Spleen (tissue), 11 donors: ENCODE data around the gene TRHDE. TPM values are rescaled to one million over a fixed set of nuclear protein-coding genes. Genes with fewer than 3 reads are reported as not detected.

Experiments used
- DNase-seq: peaks from one replicate; pipeline ENCODE4 v3.0.0-alpha.2; 2020
- H3K27ac ChIP-seq, 8 donors: fragments of 200-600 bp; sonication (generic) in 7 of 8; 1 replicate in 4 of 8; 2 replicates in 4 of 8; pipeline versions ENCODE4 v1.5.0 to v1.8.0; 2016 to 2021; ENCODE audit warnings: inconsistent platforms in 4 of 8, mild to moderate bottlenecking in 4 of 8, moderate library complexity in 1 of 8
- H3K27me3 ChIP-seq, 7 donors: fragments of 200-600 bp; sonication (generic) in 6 of 7; replicated peaks in 1 of 7; 1 replicate in 4 of 7; 2 replicates in 3 of 7; pipeline versions ENCODE4 v1.5.0 to v1.8.0; 2016 to 2021; ENCODE audit warnings: inconsistent platforms in 3 of 7, mild to moderate bottlenecking in 1 of 7
- H3K36me3 ChIP-seq, 6 donors: fragments of 200-600 bp; sonication (generic) in 5 of 6; 1 replicate in 4 of 6; 2 replicates in 2 of 6; pipeline versions ENCODE4 v1.5.0 to v1.8.0; 2016 to 2021; ENCODE audit warnings: inconsistent platforms in 2 of 6
- H3K4me1 ChIP-seq, 6 donors: fragments of 200-600 bp; sonication (generic) in 5 of 6; 1 replicate in 3 of 6; 2 replicates in 3 of 6; pipeline versions ENCODE4 v1.5.0 to v1.8.0; 2016 to 2021; ENCODE audit warnings: inconsistent platforms in 3 of 6
- H3K4me3 ChIP-seq, 8 donors: fragments of 200-600 bp; sonication (generic) in 7 of 8; 1 replicate in 4 of 8; 2 replicates in 4 of 8; pipeline versions ENCODE4 v1.5.0 to v1.8.0; 2016 to 2021; ENCODE audit warnings: inconsistent platforms in 4 of 8, mild to moderate bottlenecking in 4 of 8, moderate library complexity in 2 of 8
- H3K9me3 ChIP-seq, 8 donors: fragments of 200-600 bp; sonication (generic) in 7 of 8; 1 replicate in 4 of 8; 2 replicates in 4 of 8; pipeline versions ENCODE4 v1.5.0 to v1.8.0; 2016 to 2021; ENCODE audit warnings: inconsistent platforms in 4 of 8
- POLR2A ChIP-seq, 3 donors: fragments of 450-650 bp; IDR thresholded peaks; one replicate each; pipeline ENCODE4 v1.5.1; 2017; ENCODE audit warnings: antibody characterized with exemption in 3 of 3, mild to moderate bottlenecking in 1 of 3
- POLR2AphosphoS5 ChIP-seq, 3 donors: sonication (generic); formaldehyde crosslinking; IDR thresholded peaks; one replicate each; pipeline ENCODE4 v1.5.1; 2017; ENCODE audit warnings: antibody characterized with exemption in 3 of 3
- WGBS, 5 donors: extraction: QIAGEN DNeasy Blood & Tissue Kit in 3 of 5; methylation state at CpG; one replicate each; pipeline versions ENCODE4 v1.1.5 to v1.1.7; 2013 to 2018; 5-methylcytosine and 5-hydroxymethylcytosine counted together
- intact Hi-C: fragments of 100-400 bp; cut with DNase I; formaldehyde crosslinking; loops from one replicate; pipeline ENCODE4 v1.15.0; 2023; ENCODE audit warnings: low total_unique reads
- polyA plus RNA-seq, 3 donors: library from polyadenylated mRNA; stranded (reverse); fragments of 200-250 nt; gene quantifications; one replicate each; pipeline ENCODE4 v1.2.1, GENCODE V29; 2013
- total RNA-seq, 7 donors: library from RNA; depleted of rRNA in 3 of 7; stranded (reverse); fragments of >200 nt in 3 of 7; fragmentation: NEBNext Ultra II Directional in 4 of 7; extraction: Animal tissue kit (Norgen Biotek cat#: 25700) in 4 of 7; gene quantifications; one replicate each; pipeline versions ENCODE4 v1.1.0 to v1.2.1, GENCODE V29; 2016 to 2021
- TF ChIP-seq, protein P1 (sequence below), 11 experiments: fragments of 200-600 bp in 7 of 11; fragments of 450-650 bp in 4 of 11; sonication (generic) in 4 of 11; IDR thresholded peaks in 8 of 11; conservative IDR thresholded peaks in 3 of 11; 1 replicate in 7 of 11; 2 replicates in 4 of 11; pipeline versions ENCODE4 v1.4.0 to v1.8.0; 2016 to 2021; ENCODE audit warnings: antibody characterized with exemption in 11 of 11, inconsistent platforms in 4 of 11, mild to moderate bottlenecking in 1 of 11
- donor health status: healthy with polysubstance abuse.
- donor health status: DM: no; HTN: no; CAD: no; lungs with moderate emphysema.
- donor health status: DM: no; HTN: no; CAD: no.
- donor health status: Bipolar disorder and iron deficiency.
- donor health status: healthy.
- donor health status: DM: no; HTN: no; CAD: no.
- donor health status: DM: yes; HTN: yes; CAD: no.

The TRHDE gene
- total and polyA plus RNA-seq, 10 donors, result 0.26 to 32.7 (median 16.3) TPM

DNA sequence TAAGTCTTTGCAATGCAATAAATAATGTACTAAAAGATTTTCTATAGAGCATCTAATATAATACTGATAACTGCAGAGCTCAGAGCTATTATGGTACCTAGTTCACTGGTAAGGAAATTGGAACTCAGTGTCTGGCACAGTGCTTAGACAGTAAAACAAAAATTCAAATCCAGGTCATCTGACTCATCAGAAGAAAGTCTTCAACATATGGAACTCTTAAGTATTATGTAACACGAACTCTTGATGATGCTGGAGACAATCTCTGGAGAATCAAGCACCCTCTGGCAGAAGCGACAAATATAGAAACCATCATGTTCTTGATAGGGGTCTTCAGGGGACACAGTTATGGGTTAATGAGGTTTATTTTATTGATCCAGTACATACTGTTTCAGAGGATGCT, 37.3 kb upstream of the TRHDE start:
- WGBS, 5 donors, result 62 to 82% (median 73%) methylated on average over 2 of the region's 2 CpGs
- intact Hi-C loops, result no loop called here
- Histone ChIP-seq H3K4me1 (no peaks in the 10 kb centered on the region), H3K27ac (no peak overlapping the region), H3K36me3 (no peaks in the 10 kb centered on the region), H3K9me3 (peaks cover 0 to 8% (median 0%) of the 10 kb centered on the region in 8 donors), H3K27me3 (no peaks in the 10 kb centered on the region), H3K4me3 (no peak overlapping the region)
- no peak for DNase-seq
- TF ChIP-seq, protein P1, sequence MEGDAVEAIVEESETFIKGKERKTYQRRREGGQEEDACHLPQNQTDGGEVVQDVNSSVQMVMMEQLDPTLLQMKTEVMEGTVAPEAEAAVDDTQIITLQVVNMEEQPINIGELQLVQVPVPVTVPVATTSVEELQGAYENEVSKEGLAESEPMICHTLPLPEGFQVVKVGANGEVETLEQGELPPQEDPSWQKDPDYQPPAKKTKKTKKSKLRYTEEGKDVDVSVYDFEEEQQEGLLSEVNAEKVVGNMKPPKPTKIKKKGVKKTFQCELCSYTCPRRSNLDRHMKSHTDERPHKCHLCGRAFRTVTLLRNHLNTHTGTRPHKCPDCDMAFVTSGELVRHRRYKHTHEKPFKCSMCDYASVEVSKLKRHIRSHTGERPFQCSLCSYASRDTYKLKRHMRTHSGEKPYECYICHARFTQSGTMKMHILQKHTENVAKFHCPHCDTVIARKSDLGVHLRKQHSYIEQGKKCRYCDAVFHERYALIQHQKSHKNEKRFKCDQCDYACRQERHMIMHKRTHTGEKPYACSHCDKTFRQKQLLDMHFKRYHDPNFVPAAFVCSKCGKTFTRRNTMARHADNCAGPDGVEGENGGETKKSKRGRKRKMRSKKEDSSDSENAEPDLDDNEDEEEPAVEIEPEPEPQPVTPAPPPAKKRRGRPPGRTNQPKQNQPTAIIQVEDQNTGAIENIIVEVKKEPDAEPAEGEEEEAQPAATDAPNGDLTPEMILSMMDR (IDR thresholded peaks at IDR 0.05 in 8 of 11, conservative IDR thresholded peaks at IDR 0.05 in 3 of 11), result no peak
- TF ChIP-seq POLR2AphosphoS5 (IDR thresholded peaks at IDR 0.05) (no peak), POLR2A (IDR thresholded peaks at IDR 0.05) (no peak)

DNA sequence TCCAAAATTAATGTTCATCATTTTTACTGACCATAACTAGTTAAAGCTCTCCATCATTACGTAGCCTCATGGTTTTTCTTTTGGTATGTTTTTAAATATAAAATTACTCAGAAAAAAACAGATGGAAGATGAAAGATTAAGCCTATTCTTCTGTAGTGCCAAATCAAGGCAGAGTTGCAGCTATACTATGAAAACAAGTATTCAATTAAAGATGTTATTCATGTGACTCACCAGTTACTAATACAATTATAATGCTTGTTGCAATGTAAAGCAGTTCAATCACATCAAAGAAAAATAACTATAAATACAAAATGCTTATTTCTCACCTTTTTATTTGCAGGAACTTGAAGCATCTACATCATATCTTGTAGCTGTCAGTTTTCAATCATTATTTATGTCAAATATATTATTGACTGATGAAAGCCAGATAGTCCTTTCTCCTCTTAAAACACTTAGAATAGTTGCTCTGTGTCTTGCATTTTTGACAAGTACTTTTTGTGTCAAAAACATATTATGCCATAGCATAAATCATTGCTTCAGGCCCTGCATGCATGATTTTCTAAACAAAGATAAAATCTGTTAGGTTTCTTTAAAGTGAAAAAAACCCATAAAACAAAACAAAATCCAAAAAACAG, 36.0 kb upstream of the TRHDE start:
- Histone ChIP-seq H3K9me3 (peaks cover 0 to 8% (median 0%) of the 10 kb centered on the region in 8 donors), H3K27ac (no peak overlapping the region), H3K4me1 (no peaks in the 10 kb centered on the region), H3K27me3 (no peaks in the 10 kb centered on the region), H3K36me3 (no peaks in the 10 kb centered on the region), H3K4me3 (no peak overlapping the region)
- no peak for TF ChIP-seq POLR2AphosphoS5 (IDR thresholded peaks at IDR 0.05)
- TF ChIP-seq, protein P1 (IDR thresholded peaks at IDR 0.05 in 8 of 11, conservative IDR thresholded peaks at IDR 0.05 in 3 of 11), result no peak
- TF ChIP-seq POLR2A (IDR thresholded peaks at IDR 0.05), result no peak
- DNase-seq, result no peak
- intact Hi-C loops, result no loop called here
- 53 to 71% (median 66%) methylated on average over 1 of the region's 1 CpG for WGBS, 5 donors

DNA sequence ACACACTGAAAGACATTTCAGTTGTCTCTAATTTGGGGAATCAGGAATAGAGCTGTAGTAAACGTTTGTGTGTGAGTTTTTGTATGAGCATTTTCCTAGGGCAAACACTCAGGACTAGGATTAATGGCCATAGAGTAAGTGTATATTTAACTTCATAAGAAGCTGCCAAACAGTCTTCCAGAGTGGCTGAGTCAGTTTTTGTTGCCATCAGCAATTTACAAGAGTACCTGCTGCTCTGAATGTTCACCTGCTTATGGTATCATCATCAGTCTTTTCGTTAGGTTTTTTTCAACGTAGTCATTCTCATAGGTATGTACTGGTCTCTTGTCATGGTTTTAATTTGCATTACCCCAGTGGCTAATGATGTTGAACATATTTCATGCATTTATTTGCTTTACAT, 30.6 kb upstream of the TRHDE start:
- Histone ChIP-seq H3K9me3 (peaks cover 0 to 8% (median 0%) of the 10 kb centered on the region in 8 donors), H3K27me3 (no peaks in the 10 kb centered on the region), H3K36me3 (no peaks in the 10 kb centered on the region), H3K27ac (no peak overlapping the region), H3K4me1 (no peaks in the 10 kb centered on the region), H3K4me3 (no peak overlapping the region)
- intact Hi-C loops, result no loop called here
- no peak for DNase-seq
- TF ChIP-seq, protein P1 (IDR thresholded peaks at IDR 0.05 in 8 of 11, conservative IDR thresholded peaks at IDR 0.05 in 3 of 11), result no peak
- no peak for TF ChIP-seq POLR2AphosphoS5 (IDR thresholded peaks at IDR 0.05)
- no peak for TF ChIP-seq POLR2A (IDR thresholded peaks at IDR 0.05)
- WGBS, 5 donors, result 76 to 86% (median 83%) methylated on average over 3 of the region's 3 CpGs

DNA sequence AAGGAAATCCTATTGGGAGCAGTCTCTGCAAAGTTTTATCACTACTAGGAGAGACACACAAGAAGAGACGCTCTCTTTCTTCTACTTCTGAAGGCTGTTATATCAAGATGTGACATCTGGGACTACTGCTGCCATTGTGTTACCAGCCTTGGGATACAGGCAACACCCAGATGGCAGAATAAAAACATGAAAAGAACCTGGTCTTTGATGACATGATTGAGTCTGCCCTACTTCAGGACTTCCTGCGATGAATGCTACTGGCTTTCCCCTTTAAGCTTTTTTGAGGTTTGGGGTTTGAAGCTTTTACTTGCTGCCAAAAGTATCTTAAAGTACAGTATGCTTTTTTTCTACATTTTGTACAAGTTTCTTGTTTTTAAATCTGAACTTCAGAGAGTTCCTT, 29.2 kb upstream of the TRHDE start:
- TF ChIP-seq, protein P1 (IDR thresholded peaks at IDR 0.05 in 8 of 11, conservative IDR thresholded peaks at IDR 0.05 in 3 of 11), result no peak
- TF ChIP-seq POLR2AphosphoS5 (IDR thresholded peaks at IDR 0.05) (no peak), POLR2A (IDR thresholded peaks at IDR 0.05) (no peak)
- DNase-seq, result no peak
- peaks cover 0 to 5% (median 0%) of the 10 kb centered on the region in 8 donors for H3K9me3 ChIP-seq
- H3K4me3 ChIP-seq, result no peak overlapping the region
- 88 to 93% (median 91%) methylated on average over 2 of the region's 2 CpGs for WGBS, 5 donors
- no peaks in the 10 kb centered on the region for H3K27me3 ChIP-seq
- H3K27ac ChIP-seq, result no peak overlapping the region
- no peaks in the 10 kb centered on the region for H3K4me1 ChIP-seq
- H3K36me3 ChIP-seq, result no peaks in the 10 kb centered on the region
- intact Hi-C loops, result no loop called here
